Hepatocyte (in vitro differentiated cells): ENCODE results near the gene PDLIM5.

Source experiments
- EZH2phosphoT487 ChIP-seq: fragments of 200-600 bp; sonication (generic); IDR thresholded peaks from one replicate; pipeline ENCODE4 v1.6.1; 2018; ENCODE audit warnings: antibody characterized with exemption, mild to moderate bottlenecking, low read depth, moderate library complexity; ENCODE audit not compliant: unreplicated experiment, severe bottlenecking
- TF ChIP-seq, protein P1 (sequence below): fragments of 200-600 bp; sonication (generic); IDR thresholded peaks from 2 replicates; pipeline ENCODE4 v1.5.1; 2016; ENCODE audit warnings: antibody characterized with exemption, mild to moderate bottlenecking; ENCODE audit not compliant: poor library complexity

DNA sequence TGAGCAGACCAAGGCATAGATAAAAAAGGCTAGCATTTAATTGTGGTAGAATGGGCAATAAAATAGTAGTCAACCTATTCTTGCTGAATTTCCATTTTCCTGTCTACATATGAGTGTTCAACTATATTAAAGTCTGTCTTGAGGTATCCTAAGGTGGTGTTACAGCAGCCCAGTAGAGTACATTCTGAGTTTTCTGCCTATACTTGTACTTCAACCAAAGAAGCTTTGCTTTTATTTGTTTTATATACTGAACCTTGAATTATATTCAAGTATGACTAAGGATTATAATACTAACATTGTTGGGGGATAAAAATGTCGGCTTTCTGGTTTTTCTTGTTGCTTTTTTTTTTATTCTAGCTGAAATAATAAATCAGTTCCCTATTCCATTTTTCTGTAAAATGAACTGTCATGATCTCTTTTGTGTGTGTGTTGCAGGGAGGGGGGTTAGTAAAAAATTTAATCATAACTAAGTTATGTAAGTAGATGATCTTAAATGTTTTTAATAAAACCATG lies 106.7 kb downstream of the PDLIM5 start:
- TF ChIP-seq, protein P1, sequence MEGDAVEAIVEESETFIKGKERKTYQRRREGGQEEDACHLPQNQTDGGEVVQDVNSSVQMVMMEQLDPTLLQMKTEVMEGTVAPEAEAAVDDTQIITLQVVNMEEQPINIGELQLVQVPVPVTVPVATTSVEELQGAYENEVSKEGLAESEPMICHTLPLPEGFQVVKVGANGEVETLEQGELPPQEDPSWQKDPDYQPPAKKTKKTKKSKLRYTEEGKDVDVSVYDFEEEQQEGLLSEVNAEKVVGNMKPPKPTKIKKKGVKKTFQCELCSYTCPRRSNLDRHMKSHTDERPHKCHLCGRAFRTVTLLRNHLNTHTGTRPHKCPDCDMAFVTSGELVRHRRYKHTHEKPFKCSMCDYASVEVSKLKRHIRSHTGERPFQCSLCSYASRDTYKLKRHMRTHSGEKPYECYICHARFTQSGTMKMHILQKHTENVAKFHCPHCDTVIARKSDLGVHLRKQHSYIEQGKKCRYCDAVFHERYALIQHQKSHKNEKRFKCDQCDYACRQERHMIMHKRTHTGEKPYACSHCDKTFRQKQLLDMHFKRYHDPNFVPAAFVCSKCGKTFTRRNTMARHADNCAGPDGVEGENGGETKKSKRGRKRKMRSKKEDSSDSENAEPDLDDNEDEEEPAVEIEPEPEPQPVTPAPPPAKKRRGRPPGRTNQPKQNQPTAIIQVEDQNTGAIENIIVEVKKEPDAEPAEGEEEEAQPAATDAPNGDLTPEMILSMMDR = no peak
- TF ChIP-seq EZH2phosphoT487 = no peak
